ENCODE measurements around the gene SECTM1.

Gene SECTM1

DNA sequence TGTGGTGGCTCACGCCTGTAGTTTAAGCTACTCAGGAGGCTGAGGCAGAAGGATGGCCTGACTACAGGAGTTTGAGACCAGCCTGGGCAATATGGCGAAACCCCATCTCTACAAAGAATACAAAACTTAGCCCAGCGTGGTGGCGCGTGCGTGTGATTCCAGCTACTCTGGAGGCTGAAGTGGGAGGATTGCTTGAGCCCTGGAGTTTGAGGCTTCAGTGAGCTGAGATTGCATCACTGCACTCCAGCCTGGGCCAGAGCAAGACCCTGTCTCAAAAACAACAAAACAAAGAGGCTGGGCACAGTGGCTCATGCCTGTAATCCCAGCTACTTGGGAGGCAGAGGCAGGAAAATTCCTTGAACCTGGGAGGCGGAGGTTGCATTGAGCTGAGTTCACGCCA is 53.0 kb downstream of the SECTM1 start:
- no peaks in the 10 kb centered on the region for H3K4me1 ChIP-seq (ENCODE audit: control insufficient read depth, low read length)
- H3K9me3 ChIP-seq (ENCODE audit: control insufficient read depth, insufficient read depth, low read length) = no peaks in the 10 kb centered on the region
- no peaks in the 10 kb centered on the region for H3K9me2 ChIP-seq (replicated peaks; ENCODE audit: control insufficient read depth, low read length)
- no peaks in the 10 kb centered on the region for H4K20me1 ChIP-seq (ENCODE audit: control insufficient read depth, insufficient read depth, low read depth, low read length)
- TF ChIP-seq, protein P1, sequence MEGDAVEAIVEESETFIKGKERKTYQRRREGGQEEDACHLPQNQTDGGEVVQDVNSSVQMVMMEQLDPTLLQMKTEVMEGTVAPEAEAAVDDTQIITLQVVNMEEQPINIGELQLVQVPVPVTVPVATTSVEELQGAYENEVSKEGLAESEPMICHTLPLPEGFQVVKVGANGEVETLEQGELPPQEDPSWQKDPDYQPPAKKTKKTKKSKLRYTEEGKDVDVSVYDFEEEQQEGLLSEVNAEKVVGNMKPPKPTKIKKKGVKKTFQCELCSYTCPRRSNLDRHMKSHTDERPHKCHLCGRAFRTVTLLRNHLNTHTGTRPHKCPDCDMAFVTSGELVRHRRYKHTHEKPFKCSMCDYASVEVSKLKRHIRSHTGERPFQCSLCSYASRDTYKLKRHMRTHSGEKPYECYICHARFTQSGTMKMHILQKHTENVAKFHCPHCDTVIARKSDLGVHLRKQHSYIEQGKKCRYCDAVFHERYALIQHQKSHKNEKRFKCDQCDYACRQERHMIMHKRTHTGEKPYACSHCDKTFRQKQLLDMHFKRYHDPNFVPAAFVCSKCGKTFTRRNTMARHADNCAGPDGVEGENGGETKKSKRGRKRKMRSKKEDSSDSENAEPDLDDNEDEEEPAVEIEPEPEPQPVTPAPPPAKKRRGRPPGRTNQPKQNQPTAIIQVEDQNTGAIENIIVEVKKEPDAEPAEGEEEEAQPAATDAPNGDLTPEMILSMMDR (IDR thresholded peaks at IDR 0.05; ENCODE audit: low read depth, low read length, poor library complexity, severe bottlenecking) = no peak
- TF ChIP-seq EZH2phosphoT487 (IDR thresholded peaks at IDR 0.05; ENCODE audit: borderline replicate concordance, low read length) = no peak
- no peaks in the 10 kb centered on the region for H3F3A ChIP-seq (ENCODE audit: control insufficient read depth, insufficient read depth)
- no peak overlapping the region for H3K4me2 ChIP-seq (ENCODE audit: low read length)
- H3K79me2 ChIP-seq (ENCODE audit: control insufficient read depth, low read length) = no peaks in the 10 kb centered on the region
- no peak overlapping the region for H3K4me3 ChIP-seq (ENCODE audit: low read length)
- H3K27me3 ChIP-seq (ENCODE audit: control insufficient read depth, low read length) = peaks cover 11% of the 10 kb centered on the region
- H3K27ac ChIP-seq (ENCODE audit: low read depth, low read length) = no peak overlapping the region
- H3K36me3 ChIP-seq (ENCODE audit: control insufficient read depth, low read length) = no peaks in the 10 kb centered on the region

DNA sequence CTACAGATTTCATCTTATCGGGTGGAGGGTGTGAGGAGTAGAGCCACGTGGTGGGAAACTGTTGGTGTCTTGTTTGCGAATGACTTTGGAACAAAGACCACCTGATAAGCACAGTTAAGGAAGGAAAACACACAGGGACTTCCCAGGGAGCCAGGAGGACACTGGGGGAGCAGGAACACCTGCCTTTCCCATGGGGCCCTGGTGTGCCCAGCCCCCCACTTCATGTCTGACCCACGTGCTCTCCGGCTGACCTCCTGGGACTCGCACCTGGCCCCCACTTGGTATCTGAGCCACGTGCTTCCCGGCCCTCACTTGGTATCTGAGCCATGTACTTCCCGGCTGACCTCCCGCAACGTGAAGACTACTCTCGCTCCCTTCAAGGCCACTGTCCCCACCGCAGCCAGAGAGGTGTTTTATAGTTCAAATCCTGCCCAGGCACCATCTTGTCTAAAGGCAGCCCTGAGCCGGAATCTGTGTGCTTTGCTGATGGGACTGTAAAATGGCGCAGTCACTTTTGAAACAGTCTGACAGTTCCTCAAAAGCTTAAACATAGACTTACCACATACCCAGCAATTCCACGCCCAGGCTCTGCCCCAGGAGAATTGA is 54.7 kb downstream of the SECTM1 start:
- Histone ChIP-seq H3K27me3 (ENCODE audit: control insufficient read depth, low read length) (peaks cover 22% of the 10 kb centered on the region), H3F3A (ENCODE audit: control insufficient read depth, insufficient read depth) (no peaks in the 10 kb centered on the region)

DNA sequence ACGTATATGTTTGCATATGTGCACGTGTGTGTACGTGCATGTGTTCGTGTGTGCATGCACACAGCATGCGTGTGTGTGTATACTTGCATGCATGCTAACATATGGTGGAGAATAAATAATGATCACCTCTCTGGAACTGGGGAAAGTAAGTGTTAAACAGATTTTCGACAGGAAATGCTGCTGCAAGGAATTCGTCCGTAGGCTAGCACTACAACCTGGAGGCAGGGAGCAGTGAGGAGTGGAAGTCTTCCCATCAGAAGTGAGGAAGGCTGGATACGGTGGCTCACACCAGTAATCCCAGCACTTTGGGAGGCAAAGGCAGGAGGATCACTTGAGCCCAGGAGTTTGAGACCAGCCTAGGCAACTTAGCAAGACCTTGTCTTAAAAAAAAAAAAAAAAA is 55.3 kb downstream of the SECTM1 start:
- H3K4me2 ChIP-seq (ENCODE audit: low read length) = no peak overlapping the region
- no peaks in the 10 kb centered on the region for H3K9me3 ChIP-seq (ENCODE audit: control insufficient read depth, insufficient read depth, low read length)
- no peaks in the 10 kb centered on the region for H3F3A ChIP-seq (ENCODE audit: control insufficient read depth, insufficient read depth)
- no peaks in the 10 kb centered on the region for H3K36me3 ChIP-seq (ENCODE audit: control insufficient read depth, low read length)
- peaks cover 18% of the 10 kb centered on the region for H3K27me3 ChIP-seq (ENCODE audit: control insufficient read depth, low read length)
- no peaks in the 10 kb centered on the region for H4K20me1 ChIP-seq (ENCODE audit: control insufficient read depth, insufficient read depth, low read depth, low read length)
- H3K9me2 ChIP-seq (replicated peaks; ENCODE audit: control insufficient read depth, low read length) = no peaks in the 10 kb centered on the region
- peaks cover 5% of the 10 kb centered on the region for H3K4me1 ChIP-seq (ENCODE audit: control insufficient read depth, low read length)
- H3K79me2 ChIP-seq (ENCODE audit: control insufficient read depth, low read length) = peaks cover under 1% of the 10 kb centered on the region
- no peak for TF ChIP-seq EZH2phosphoT487 (IDR thresholded peaks at IDR 0.05; ENCODE audit: borderline replicate concordance, low read length)
- TF ChIP-seq, protein P1 (IDR thresholded peaks at IDR 0.05; ENCODE audit: low read depth, low read length, poor library complexity, severe bottlenecking) = no peak
- H3K27ac ChIP-seq (ENCODE audit: low read depth, low read length) = no peak overlapping the region
- H3K4me3 ChIP-seq (ENCODE audit: low read length) = no peak overlapping the region

More for the DNA sequence above, 54.7 kb downstream of the SECTM1 start:
- Histone ChIP-seq H3K4me3 (ENCODE audit: low read length) (no peak overlapping the region), H3K4me2 (ENCODE audit: low read length) (no peak overlapping the region), H3K4me1 (ENCODE audit: control insufficient read depth, low read length) (peaks cover 2% of the 10 kb centered on the region), H3K79me2 (ENCODE audit: control insufficient read depth, low read length) (no peaks in the 10 kb centered on the region), H3K36me3 (ENCODE audit: control insufficient read depth, low read length) (no peaks in the 10 kb centered on the region), H4K20me1 (ENCODE audit: control insufficient read depth, insufficient read depth, low read depth, low read length) (no peaks in the 10 kb centered on the region), H3K9me2 (replicated peaks; ENCODE audit: control insufficient read depth, low read length) (no peaks in the 10 kb centered on the region), H3K9me3 (ENCODE audit: control insufficient read depth, insufficient read depth, low read length) (no peaks in the 10 kb centered on the region), H3K27ac (ENCODE audit: low read depth, low read length) (no peak overlapping the region)
- TF ChIP-seq, protein P1 (IDR thresholded peaks at IDR 0.05; ENCODE audit: low read depth, low read length, poor library complexity, severe bottlenecking) = no peak
- no peak for TF ChIP-seq EZH2phosphoT487 (IDR thresholded peaks at IDR 0.05; ENCODE audit: borderline replicate concordance, low read length)

Measured in DOHH2 (cell line).